RWPE2 (cell line): ENCODE results near the gene PARL.
"Not testable (repeated sequence)": the region's sequence is repeated elsewhere in the genome, so short reads cannot be mapped to it uniquely, and the experiment has no call there.

Source experiments
- ATAC-seq: fragments of 200-7000 bp; cut with Tn5 transposase; 3 replicates; pipeline ENCODE4 v1.9.1; 2021; ENCODE audit warnings: low read depth
- DNase-seq: peaks from one replicate; pipeline ENCODE4 v3.0.0-alpha.2; 2020; ENCODE audit warnings: low spot score
- H3K27ac ChIP-seq: fragments of 450-650 bp; 2 replicates; pipeline ENCODE4 v1.5.1; 2017; ENCODE audit warnings: mild to moderate bottlenecking; ENCODE audit not compliant: poor library complexity, severe bottlenecking
- H3K27me3 ChIP-seq: fragments of 250-450 bp; sonication (Bioruptor Pico); 2 replicates; pipeline ENCODE4 v1.5.1; 2021; ENCODE audit warnings: mild to moderate bottlenecking, moderate library complexity; ENCODE audit not compliant: insufficient read depth, poor library complexity, severe bottlenecking
- H3K36me3 ChIP-seq: fragments of 250-450 bp; sonication (Bioruptor Pico); 2 replicates; pipeline ENCODE4 v1.5.1; 2020; ENCODE audit warnings: low read depth, mild to moderate bottlenecking, moderate library complexity
- H3K4me1 ChIP-seq: fragments of 250-450 bp; sonication (Bioruptor Pico); 2 replicates; pipeline ENCODE4 v1.5.1; 2021; ENCODE audit warnings: mild to moderate bottlenecking, moderate library complexity; ENCODE audit not compliant: insufficient read depth, poor library complexity, severe bottlenecking
- H3K4me3 ChIP-seq: fragments of 250-450 bp; sonication (Bioruptor Pico); 2 replicates; pipeline ENCODE4 v1.5.1; 2021; ENCODE audit warnings: mild to moderate bottlenecking, moderate library complexity; ENCODE audit not compliant: severe bottlenecking
- H3K9me3 ChIP-seq: fragments of 250-450 bp; sonication (Bioruptor Pico); 2 replicates; pipeline ENCODE4 v1.5.1; 2021; ENCODE audit warnings: mild to moderate bottlenecking, moderate library complexity; ENCODE audit not compliant: severe bottlenecking
- TF ChIP-seq, protein P1 (sequence below): fragments of 450-650 bp; IDR thresholded peaks from one replicate; pipeline ENCODE4 v1.5.1; 2017; ENCODE audit warnings: mild to moderate bottlenecking, moderate library complexity; ENCODE audit not compliant: poor library complexity, severe bottlenecking

The PARL gene

DNA sequence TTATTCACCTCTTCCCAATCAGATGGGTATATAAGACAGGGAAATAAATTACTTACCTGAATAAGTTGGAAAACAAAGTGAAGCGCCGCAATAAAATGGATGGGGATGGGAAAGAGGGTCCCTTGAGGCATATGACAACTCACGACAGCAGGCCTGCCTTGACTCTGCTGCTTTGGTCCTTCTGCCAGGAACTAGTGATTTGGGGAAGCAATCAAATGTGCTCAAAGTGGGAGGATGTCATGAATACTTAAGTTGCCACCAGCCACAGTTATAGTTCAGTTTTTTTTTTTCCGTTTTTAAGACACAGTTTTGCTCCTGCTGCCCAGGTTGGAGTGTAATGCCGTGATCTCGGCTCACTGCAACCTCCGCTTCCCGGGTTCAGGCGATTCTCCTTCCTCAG lies 4.6 kb downstream of the PARL start:
- DNase-seq (no peak), ATAC-seq (no peak)
- H3K27me3 ChIP-seq, result no peaks in the 10 kb centered on the region
- peaks cover 35% of the 10 kb centered on the region for H3K36me3 ChIP-seq
- H3K4me1 ChIP-seq, result peaks cover 12% of the 10 kb centered on the region
- no peak overlapping the region for H3K4me3 ChIP-seq
- TF ChIP-seq, protein P1, sequence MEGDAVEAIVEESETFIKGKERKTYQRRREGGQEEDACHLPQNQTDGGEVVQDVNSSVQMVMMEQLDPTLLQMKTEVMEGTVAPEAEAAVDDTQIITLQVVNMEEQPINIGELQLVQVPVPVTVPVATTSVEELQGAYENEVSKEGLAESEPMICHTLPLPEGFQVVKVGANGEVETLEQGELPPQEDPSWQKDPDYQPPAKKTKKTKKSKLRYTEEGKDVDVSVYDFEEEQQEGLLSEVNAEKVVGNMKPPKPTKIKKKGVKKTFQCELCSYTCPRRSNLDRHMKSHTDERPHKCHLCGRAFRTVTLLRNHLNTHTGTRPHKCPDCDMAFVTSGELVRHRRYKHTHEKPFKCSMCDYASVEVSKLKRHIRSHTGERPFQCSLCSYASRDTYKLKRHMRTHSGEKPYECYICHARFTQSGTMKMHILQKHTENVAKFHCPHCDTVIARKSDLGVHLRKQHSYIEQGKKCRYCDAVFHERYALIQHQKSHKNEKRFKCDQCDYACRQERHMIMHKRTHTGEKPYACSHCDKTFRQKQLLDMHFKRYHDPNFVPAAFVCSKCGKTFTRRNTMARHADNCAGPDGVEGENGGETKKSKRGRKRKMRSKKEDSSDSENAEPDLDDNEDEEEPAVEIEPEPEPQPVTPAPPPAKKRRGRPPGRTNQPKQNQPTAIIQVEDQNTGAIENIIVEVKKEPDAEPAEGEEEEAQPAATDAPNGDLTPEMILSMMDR, result no peak
- no peaks in the 10 kb centered on the region for H3K9me3 ChIP-seq
- no peak overlapping the region for H3K27ac ChIP-seq

DNA sequence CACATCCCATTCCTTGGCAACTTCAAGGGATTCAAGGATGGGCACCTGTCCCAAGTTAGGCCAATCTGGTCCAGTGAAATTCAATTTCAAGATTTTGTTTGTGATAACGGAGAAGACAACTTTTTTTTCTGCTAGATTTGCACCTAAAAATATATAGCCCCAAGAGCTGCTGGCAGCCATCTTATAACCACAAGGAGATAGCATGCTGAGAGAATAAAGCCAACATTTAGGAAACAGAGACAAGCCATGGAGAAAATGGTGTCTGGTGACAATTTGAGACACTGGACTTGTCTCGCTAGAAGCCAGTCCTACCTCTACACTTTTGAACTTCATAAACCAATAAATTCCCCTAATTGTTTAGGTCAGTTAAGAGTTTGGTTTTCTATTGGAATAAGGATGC lies 5.4 kb downstream of the PARL start:
- TF ChIP-seq, protein P1, result no peak
- no peaks in the 10 kb centered on the region for H3K27me3 ChIP-seq
- no peaks in the 10 kb centered on the region for H3K9me3 ChIP-seq
- peaks cover 35% of the 10 kb centered on the region for H3K36me3 ChIP-seq
- no peak overlapping the region for H3K4me3 ChIP-seq
- H3K4me1 ChIP-seq, result peaks cover 12% of the 10 kb centered on the region
- ATAC-seq (no peak), DNase-seq (no peak)
- no peak overlapping the region for H3K27ac ChIP-seq

DNA sequence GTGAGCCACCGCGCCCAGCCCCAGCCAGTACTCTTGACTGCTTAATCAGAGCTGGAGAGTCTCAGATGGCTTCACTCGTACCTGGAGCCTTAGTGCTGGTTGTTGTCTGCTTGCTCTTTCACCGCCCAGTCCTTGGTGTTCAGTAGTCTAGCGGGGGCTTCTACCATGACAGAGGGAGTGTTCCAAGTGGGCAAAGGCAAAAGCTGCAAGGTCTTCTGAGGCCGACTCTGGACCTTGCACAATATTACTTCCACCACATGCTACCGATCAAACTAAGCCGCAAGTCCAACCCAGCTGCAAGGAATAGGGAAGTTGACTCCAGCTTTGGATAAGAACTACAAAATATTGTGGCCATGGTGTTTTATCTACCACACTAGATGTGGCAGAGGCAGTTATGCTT lies 6.6 kb downstream of the PARL start:
- TF ChIP-seq, protein P1, result no peak
- Histone ChIP-seq H3K27ac (no peak overlapping the region), H3K4me1 (peaks cover 9% of the 10 kb centered on the region), H3K36me3 (peaks cover 35% of the 10 kb centered on the region), H3K27me3 (no peaks in the 10 kb centered on the region), H3K4me3 (no peak overlapping the region), H3K9me3 (no peaks in the 10 kb centered on the region)
- no peak for DNase-seq
- ATAC-seq, result no peak

DNA sequence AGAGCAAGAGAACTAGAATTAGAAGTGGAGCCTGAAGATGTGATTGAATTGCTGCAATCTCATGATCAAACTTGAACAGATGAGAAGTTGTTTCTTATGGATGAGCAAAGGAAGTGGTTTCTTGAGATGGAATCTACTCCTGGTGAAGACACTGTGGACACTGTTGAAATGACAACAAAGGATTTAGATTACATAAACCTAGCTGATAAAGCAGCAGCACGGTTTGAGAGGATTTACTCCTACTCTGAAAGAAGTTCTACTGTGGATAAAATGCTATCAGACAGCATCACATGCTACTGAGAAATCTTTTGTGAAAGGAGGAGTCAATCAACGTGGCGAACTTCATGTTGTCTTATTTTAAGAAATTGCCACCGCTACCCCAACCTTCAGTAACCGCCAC lies 7.5 kb downstream of the PARL start:
- H3K36me3 ChIP-seq, result peaks cover 32% of the 10 kb centered on the region
- H3K27me3 ChIP-seq, ATAC-seq: not testable (repeated sequence)

DNA sequence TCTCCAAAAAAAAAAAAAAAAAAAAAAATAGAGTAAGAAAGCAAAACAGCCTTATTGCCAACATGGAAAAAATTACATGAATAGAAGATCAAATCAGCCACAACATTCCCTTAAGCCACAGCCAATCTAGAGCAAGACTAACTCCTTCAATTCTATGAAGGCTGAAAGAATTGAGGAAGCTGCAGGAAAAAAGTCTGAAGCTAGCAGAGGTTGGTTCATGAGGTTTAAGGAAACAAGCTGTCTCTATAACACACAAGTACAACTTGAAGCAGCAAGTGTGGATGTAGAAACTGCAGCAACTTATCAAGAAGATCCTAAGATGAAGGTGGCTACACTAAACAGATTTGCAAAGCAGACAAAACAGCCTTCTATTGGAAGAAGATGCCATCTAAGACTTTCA lies 9.3 kb downstream of the PARL start:
- Histone ChIP-seq H3K4me3 (no peak overlapping the region), H3K27me3 (no peaks in the 10 kb centered on the region), H3K27ac (no peak overlapping the region), H3K9me3 (no peaks in the 10 kb centered on the region), H3K36me3 (peaks cover 26% of the 10 kb centered on the region), H3K4me1 (peaks cover 6% of the 10 kb centered on the region)
- DNase-seq (no peak), ATAC-seq (no peak)
- TF ChIP-seq, protein P1, result no peak

More for the DNA sequence above, 7.5 kb downstream of the PARL start:
- H3K4me3 ChIP-seq, H3K27ac ChIP-seq, H3K4me1 ChIP-seq, H3K9me3 ChIP-seq, DNase-seq: not testable (repeated sequence)

DNA sequence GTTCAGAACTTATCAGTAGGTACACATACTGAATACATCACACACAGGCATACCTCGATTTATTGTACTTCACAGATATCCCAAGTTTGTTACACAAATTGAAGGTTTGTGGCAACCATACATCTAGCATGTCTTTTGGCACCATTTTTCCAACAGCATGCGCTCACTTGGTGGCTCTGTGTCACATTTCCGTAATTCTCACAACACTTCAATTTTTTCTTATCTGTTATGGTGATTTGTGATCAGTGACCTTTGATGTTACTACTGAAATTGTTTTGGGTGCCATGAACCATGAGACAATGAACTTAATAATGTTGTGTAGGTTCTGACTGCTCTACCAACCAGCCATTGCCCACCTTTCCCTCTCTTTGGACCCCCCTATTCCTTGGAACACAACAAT lies 10.8 kb downstream of the PARL start:
- Histone ChIP-seq H3K27me3 (no peaks in the 10 kb centered on the region), H3K27ac (no peak overlapping the region), H3K36me3 (peaks cover 15% of the 10 kb centered on the region), H3K9me3 (no peaks in the 10 kb centered on the region), H3K4me1 (peaks cover 6% of the 10 kb centered on the region), H3K4me3 (no peak overlapping the region)
- no peak for DNase-seq
- no peak for ATAC-seq
- TF ChIP-seq, protein P1, result no peak
